Measurements from ENCODE around the gene MICB.
"Not testable (repeated sequence)": the region's sequence is repeated elsewhere in the genome, so short reads cannot be mapped to it uniquely, and the experiment has no call there.

The MICB gene

DNA sequence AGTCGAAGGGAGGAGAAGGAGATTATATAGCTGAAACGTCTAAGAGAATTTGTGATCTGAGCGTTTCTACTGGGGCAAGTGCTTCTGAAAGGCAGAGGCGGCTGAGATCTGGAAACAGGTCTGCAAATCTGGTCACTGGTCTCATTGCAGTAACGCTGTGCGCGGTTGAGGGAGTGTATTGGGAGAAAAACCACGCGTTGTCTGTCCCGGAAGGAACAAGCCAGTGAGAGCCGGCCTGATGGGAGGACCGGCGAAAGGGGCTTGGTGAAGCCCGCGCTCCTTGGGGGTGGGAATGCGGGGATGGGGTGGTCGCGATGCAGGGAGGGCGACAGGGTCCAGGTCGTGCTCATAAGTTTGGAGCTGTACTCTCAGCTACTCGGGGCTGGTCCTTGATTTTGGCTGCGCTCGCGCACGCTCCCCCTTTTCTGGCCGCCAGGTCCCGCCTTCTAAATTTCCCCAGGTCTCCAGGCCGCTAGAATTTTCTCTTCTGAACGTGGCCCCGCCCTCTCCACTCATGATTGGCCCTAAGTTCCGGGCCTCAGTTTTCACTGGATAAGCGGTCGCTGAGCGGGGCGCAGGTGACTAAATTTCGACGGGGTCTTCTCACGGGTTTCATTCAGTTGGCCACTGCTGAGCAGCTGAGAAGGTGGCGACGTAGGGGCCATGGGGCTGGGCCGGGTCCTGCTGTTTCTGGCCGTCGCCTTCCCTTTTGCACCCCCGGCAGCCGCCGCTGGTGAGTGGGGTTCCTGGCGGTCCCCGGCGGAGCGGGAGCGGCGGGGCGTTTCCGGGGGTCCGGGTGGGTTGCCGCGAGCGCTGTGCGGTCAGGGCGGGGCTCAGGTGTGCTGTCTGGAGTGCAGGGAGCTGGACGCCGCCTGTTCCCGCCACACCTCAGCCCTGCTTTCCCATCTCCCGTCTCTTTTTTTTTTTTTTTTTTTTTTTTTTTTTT, at the start of gene MICB:
Gene MICB (plus strand): TSS at position 615 of the 946 bp plus-strand sequence. CDS start 49 bp downstream, at position 664.
- peak; percentile 43 for DNase-seq

DNA sequence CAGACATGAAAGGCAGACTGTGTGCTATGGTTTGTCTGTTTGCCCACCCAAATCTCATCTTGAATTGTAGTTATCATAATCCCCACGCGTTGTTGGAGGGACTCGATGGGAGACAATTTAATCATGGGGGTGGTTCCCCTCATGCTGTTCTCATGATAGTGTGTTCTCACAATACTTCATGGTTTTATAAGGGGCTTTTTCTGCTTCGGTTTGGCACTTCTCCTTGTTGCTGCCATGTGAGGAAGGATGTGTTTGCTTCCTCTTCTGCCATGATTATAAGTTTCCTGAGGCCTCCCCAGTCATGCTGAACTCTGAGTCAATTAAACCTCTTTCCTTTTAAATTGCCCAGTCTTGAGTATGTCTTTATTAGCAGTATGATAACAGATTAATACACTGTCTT, 47.2 kb upstream of the MICB start:
- DNase-seq: no peak

DNA sequence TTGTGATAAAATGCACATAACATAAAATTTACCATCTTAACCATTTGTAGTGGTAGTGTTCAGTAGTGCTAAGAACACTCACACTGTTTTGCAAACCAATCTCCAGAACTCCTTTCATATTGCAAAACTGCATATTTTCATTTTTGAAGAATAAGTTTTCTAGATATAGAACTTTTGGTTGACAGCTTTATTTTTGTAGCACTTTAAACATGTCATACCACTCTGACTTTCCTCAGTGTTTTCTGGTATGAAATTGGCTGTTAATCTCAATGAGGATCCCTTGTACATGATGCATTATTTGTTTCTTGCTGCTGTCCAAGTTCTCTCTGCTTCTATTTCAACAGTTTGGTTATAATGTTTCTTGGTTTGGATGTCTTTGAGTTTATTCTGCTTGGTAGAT, 45.1 kb upstream of the MICB start:
- no peak for DNase-seq

DNA sequence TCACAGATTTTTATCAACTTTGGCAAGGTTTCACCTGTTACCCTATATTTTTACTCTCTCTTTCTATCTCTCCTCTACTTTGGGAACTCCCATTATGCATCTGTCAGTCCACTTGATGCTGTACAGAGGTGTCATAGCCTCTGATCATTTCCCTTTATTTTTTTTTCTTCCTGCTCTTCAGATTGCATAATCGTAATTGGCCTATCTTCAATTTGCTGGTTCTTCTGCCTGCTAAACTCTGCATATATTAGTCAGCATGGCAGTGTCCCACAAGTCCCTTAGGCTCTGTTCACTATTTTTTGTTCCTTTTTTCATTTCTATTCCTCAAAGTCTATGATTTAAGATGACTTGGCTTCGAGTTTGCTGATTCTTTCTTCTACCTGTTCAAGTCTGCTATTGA, 44.7 kb upstream of the MICB start:
- no peak for DNase-seq

DNA sequence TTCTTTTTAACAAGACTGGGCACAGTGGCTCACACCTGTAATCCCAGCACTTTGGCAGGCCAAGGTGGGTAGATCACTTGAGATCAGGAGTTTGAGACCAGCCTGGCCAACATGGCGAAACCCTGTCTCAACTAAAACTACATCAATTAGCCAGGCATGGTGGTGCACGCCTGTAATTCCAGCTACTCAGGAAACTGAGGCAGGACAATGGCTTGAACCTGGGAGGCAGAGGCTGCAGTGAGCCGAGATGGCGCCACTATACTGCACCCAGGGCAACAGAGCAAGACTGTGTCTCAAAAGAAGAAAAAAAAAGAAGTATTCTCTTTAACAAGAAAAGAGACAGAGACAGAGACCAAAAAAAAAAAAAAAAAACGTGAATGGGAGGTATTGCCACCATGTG, 38.1 kb upstream of the MICB start:
- DNase-seq: not testable (repeated sequence)

DNA sequence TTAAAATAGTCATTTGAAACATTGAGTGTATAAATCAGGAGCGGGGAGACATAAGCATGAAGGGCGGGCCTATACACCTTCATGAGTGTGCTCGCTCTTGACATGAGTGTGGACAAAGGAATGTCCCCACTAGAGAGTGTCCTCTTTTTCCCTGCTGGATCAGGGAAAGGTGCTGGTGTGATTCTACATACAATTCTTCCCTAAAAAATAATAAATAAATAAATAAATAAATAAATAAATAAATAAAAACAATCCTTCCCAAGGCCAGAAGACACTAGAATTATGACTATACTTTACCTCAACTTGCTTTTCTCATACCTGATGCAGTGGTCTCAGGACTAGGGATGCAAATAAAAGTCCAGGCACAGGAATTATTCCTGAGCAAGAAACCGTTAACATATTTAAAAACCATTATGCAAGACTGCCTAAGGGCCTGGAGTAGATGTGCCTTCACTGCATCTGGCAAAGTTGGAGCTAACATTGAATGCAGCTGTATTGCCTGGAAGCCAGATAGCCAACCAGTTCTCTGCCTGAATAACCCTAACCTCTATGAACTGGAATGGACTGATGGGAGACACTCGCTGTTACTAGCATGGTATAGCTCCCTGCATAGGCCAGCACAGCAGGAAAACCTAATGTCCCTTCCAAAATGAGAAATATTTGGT, 37.5 kb upstream of the MICB start:
- DNase-seq: no peak

DNA sequence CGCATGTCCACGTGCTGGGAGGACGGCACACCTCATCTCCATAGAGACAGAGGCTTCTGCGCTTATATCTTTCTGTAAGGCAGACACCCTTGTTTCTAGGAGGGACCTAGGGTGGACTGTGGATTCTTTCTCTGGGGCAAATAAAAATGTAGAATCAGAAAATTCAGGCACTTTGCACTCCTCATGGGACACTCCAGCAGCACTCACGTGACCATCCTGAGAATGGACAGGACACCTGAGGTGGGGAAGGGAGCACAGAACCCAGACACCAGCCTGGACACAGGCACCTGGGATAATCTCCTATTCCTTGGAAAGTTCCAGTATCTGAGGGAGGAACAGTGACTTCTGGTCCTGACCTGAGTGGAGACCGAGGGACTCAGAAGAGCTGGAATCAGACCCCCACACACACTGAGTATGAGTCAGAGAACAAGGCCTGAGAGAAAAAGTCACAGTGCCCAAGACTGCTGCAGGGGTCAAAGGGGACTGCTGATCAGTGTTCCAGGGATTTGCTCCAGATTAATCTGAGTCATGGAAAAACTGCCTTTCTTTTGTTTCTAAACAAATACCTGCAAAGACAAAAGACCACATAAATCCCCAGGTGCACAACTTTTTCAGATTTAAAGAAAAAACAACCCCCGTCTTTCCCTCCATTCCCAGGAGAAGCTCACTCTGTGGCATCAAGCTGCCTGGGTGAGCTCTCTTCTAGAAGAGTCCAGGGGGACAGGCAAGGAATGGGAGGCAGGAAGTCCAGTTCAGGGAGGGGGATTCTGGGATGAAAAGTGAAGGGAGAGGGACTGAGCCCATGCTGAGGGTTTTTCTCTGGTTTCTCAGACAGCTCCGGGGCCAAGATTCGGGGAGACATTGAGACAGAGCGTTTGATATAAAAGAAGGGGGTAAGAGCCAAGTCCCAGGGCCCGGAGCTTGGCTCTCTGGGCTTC, 35.6 kb upstream of the MICB start:
- DNase-seq: no peak

DNA sequence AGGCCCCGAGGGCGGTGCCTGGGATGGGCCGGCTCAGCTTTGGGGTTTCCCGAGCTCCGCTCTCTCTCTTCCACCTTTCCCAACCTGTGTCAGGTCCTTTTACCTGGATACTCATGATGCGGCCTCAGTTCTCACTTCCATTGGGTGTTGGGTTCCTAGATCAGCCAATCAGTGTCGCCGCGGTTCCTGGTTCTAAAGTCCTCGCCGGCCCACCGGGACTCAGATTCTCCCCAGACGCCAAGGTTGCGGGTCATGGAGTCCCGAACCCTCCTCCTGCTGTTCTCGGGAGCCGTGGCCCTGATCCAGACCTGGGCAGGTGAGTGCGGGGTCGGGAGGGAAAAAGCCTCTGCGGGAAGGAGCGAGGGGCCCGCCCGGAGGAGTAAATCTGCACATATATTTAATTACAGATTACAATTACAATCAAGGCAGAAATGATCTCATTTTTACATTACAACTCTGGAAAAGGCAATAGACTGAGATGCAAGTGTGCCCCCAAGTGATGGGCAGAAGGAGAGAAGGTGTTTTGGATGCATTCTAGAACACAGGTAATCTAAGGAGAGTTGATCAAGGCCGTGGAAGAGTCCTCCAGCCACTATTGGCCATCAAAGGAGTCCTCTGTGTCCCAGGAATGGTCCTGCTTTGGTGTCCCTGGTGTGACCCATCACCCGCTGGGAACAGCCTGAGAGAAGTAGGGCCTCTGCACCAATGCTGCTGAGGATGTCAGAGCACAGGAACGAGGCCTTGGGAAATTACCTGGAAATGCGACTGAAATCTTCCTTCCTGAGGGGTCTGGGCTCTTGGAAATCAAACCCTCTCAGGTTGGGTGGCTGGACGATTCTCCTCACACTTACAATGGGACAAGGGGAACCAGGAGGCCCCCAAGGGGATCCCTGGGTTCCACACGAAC, 34.7 kb upstream of the MICB start:
- peak; percentile 49 for DNase-seq

DNA sequence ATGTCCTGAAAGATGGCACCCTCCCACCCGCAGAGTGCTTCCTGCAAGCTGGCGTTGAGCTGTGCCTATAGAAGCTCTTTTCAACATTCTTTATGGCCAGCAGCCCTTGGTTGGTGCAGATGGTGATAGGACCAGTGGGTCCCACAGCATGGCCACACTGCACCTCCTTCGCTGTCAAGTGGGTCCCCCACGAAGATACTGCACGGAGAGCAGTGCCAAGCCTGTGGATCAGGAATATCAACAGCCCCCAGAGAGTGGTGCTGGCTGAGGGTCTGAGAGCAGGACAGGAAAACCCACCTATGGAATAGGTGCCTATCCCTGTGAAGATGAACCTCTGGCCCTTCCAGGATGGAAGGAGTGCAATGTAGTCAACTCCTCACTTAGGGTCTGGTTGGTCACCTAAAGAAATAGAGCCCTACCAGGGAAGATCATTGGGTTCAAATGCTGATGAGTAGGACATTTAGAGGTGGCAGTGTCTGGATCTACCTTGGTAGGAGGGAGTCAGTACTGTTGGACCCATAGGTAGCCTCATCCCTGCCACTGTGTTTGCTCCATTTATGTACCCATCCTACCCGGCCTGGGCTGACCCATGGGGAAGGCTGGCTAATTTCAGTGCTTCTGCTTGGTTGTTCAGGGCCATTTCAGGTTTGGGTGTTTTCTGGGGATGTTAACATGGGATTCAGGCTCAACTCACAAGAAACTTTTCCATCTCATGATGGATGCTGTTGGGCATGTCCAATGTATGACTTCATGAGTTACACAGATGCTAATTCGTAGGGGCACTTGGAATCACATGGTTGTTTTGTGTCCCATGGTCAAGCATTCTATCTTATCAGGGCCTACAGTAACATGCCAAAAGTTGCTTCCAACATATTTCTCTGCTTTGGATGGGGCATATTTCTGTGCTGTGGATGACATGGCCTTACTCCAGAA, 33.4 kb upstream of the MICB start:
- no peak for DNase-seq

DNA sequence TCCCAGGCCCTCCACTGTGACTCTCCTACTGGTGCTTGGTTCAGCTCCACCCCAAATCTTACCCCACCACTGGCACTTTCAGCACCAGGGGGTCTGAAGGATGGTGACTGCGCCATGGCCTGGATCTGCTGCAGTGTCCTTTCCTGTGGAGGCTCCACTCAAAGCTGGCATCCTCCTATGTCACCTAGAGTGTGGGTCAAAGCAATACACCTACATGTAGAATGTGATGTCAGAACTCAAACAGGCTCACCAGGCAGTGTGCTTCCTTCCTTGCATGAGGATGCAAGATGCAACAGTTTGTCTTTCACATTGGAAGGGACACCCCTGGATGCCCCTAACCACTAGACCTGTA, 32.8 kb upstream of the MICB start:
- no peak for DNase-seq

DNA sequence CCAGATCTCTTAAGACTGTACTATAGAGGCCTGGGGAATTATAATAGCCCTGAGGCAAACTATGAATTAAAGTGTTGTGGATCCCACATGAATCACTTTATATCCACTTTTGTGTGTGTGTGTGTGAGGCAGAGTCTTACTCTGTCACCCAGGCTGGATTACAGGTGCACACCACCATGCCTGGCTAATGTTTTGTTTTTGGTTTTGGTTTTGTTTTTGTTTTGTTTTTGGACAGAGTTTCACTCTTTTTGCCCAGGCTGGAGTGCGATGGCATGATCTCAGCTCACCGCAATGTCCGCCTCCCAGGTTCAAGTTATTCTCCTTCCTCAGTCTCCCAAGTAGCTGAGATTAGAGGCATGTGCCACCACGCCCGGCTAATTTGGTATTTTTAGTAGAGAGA, 32.2 kb upstream of the MICB start:
- DNase-seq: no peak

DNA sequence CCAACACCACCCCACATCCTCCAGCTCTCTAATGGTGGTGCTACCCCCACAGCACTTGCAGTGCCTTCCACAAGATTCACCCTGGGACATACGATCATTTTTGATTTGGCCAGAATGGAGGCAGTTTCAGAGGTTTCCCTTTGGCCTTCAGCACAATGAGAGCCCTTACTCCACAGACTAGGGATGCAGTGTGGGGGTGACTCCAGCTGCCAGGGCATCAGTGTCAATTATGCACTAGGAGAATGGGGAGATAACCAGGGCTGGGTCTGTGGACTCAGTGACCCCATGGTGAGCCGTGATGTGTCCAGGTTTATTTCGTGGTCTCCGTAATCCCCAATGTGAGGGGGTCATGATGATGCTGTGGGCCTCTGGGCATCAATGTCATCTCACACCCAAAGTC, 31.5 kb upstream of the MICB start:
- DNase-seq: no peak

DNA sequence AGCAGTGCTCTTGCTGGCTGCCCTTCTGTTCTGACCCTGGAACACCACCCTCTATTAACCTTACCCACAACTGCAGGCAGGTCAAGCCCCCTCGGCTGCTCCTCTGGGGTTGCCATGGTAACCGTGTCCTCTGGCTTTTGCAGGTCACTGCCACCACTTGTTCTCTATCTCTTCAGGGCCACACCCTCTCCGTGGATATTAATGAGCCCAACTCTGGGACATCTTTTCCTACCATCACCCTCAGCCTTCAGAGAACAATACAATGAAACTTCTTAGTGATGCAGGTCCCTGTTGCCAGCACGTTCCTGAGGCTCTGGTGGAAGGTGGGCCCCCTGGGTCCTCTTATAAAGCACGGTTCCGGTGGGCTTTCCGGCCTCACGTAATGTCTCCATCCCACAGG, 30.8 kb upstream of the MICB start:
- no peak for DNase-seq

DNA sequence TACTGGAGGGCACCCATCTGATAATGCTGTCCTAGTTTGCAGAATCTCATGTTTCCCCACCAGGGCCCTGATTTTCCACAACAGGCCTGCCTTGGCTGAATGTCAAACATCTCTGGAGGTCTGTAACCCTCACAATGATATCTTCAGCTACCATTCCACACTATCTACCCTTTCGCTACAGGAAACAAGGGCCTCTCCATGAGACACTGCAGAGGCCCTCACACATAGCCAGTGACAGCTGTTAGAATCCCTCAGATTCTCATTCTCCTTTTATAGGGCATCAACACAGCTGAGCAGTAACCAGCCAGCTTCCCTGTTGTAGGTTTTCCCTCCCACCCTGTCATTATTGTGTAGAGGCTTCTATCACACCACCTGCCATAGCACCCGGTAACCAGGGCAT, 29.6 kb upstream of the MICB start:
- DNase-seq: no peak

DNA sequence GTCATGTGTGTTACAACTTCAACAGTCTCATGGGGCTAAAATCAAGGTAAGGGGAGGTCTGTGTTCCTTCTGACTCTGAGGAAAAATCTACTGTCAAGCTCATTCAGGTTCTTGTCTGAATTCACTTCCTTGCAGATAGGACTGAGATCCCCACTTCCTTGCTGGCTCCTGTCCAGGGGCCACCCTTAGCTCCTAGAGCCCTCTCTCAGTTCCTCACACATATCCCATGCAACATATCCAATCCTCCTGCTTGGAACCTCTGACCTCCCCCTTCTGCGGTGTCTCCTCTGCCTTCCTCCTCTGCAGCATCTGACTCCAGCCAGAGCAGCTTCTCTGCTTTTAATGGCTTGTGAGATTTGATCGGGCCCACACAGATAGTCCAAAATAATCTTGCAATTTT, 27.1 kb upstream of the MICB start:
- DNase-seq: no peak

DNA sequence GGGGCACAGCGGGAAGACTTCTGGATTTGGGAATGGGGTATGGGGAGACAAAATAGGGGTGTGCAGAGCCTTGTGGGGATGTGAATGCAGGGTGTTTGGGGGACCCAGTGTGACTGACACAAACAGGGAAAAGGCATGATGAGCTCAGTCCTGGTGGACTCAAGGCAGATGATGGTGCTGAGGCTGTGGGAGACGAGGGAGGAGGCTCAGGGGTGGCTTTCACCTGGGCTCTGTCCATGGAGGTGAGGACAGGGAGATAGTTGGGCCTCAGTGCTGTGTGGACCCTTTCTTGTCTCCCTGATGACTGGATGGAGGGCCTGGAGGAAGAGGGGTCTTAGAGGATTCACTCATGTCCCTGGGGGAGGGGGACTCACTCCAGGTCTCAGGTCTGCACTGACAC, 26.2 kb upstream of the MICB start:
- DNase-seq: no peak

DNA sequence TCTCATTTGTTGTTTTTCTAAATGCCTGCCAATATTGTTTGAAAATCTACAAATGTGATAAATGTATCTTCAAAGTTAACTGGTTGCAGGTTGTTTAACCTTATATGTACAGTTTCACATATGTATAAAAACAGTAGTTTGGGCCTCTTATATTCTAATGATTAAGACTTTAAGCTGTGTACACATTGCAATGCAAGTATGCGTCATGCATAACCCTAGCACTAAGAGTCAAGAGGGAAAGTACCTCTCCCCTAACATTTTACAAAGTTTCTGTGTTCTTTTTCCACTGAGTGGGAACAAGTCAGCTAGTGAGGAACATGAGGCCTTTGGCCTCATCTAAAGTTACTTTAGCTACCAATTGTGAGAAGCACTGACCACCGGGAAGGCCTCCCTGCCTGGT, 25.7 kb upstream of the MICB start:
- DNase-seq: no peak

DNA sequence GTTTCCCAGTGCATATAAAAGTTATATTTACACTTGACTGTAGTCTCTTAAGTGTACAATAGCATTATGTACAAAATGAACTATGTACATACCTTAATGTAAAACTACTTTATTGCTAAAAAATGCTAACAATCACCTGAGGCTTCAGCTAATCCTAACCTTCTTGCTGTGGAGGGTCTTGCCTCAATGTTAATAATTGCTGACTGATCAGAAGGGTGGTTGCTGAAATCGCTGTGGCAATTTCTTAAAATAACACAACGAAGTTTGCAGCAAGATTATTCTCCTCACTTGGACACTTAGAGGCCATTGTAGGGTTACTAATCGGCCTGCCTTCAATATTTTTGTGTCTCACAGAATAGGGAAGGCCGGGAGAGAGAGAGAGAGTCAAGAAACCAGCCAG, 24.7 kb upstream of the MICB start:
- no peak for DNase-seq

DNA sequence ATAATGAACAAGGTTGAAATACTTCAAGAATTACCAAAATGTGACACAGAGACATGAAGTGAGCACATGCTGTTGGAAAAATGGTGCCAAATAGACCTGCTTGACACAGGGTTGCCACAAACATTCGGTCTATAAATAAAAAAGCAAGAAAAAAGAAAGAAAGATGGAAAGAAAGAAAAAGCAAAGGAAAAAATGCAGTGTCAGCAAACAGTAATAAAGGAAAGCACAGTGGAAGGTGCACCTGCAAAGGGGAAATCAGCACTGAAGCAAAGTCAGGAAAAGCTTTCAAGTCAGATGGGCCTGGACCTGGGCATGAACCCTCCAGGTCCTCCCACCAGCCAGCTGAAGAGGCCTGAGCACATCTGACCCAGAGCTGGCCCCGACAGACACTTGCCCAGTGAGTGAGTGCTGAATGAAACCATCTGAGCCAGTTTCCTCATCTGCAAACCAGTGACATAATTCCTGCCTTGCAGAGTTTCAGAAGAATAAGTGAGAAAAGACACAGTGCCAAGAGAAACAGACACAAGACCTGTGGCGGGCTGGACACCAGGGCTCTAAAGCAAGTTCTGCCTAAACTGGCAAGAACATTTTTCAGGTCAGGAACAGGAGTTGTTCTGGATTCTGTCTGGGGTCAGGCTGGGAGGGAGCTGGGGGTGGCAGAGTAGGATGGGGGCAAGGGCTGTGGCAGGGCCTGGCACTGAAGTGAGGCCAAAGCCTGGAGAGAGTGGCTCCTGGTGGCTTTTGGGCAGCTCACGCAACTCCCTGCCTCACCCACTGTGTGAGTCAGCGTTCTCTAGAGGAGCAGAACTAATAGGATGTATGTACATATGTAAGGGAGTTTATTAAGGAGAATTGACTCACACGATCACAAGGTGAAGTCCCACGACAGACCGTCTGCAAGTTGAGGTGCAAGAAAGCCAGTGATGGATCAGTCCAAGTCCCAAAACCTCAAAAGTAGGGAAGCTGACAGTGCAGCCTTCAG, 23.9 kb upstream of the MICB start:
- no peak for DNase-seq

DNA sequence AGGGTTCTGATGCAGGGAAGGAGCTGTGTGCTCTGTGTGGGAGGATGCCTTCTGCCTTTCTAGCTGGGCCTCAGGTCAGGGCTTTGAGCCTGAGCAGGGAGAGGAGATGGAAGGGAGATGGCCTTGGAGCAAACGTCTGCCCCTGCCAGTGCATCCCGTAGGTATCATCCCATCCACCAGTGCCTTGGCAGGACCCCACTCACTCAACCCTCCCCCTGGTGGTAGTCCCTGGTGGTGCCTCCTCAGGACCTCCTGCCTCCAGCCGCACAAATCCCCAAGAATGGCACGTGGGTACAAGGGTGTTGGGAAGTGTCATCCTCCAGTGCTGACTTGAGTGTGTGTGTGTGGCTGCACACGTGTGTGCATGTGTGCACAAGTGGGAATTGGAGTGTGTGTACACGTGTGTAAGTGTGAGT, 23.1 kb upstream of the MICB start:
- DNase-seq: no peak
